GM21529 (cell line): ENCODE data around the gene USP24.

Source experiments
- ATAC-seq: cut with Tn5 transposase; IDR thresholded peaks from one replicate; pipeline ENCODE4 v1.9.1; 2021; ENCODE audit not compliant: unreplicated experiment

USP24 gene

DNA sequence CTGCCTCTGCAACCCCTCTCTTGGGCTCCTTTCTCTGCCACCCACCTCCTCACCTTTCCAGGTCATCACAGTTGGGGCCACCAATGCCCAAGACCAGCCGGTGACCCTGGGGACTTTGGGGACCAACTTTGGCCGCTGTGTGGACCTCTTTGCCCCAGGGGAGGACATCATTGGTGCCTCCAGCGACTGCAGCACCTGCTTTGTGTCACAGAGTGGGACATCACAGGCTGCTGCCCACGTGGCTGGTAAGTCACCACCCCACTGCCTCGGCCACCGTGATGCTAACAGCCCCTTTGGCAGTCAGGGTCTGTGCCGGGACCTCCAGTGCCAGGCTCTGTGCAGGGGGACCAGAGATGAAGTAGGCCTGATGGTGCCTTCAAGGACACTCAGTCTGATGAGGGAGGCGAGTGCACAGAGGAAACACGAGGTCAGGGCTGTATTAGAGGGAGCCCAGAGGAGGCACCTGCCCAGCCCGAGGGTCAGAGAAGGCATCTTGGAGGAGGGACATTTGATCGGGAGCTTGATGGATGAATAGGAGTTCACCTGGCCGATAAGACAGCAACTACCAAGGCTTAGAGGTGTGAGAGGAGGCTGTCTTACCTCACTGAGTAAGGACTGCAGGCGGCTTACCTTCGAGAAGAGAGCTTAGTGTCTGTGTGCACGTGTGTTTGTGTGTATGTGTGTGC is 157.8 kb downstream of the USP24 start:
- no peak for ATAC-seq

DNA sequence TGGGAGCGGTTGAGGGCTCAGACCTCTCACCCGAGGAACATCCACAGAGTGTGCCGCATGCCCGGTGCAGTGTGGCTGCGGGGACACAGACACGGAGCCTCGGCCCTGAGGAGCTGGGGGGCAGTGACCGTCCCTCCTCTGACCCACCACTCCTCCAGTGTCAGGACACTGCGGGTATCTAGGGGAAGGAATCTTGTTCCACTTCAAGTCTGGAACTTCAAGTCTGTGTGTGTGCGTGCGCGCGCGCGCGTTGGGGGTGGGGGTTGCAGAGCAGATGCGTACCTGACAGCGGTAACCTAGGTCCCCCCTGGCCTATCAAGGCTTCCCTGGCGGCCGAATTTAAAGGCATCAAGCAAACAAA is 158.6 kb downstream of the USP24 start:
- ATAC-seq = no peak

DNA sequence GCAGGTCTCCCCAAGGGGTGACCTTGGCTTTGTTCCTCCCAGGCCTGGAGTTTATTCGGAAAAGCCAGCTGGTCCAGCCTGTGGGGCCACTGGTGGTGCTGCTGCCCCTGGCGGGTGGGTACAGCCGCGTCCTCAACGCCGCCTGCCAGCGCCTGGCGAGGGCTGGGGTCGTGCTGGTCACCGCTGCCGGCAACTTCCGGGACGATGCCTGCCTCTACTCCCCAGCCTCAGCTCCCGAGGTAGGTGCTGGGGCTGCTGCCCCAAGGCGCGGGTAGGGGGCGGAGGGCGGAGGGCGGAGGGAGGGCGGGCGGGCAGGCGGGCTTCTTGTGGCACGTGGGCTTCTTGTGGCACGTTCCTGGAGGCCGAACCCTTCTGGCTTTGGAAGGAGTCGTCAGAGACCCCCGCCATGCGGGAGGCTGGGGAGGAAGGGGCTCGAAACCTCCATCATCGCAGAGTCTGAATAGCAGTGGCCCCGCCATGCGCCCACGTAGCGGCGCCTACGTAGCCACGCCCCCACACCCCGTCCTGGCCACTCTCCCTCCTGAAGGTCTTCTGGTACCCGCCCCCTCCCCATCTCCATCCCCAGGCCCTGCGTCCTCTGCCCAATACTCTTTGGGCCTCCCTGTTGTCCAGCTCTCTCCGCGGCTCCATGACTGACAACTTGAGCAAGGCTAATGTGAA is 159.1 kb downstream of the USP24 start:
- ATAC-seq = no peak

DNA sequence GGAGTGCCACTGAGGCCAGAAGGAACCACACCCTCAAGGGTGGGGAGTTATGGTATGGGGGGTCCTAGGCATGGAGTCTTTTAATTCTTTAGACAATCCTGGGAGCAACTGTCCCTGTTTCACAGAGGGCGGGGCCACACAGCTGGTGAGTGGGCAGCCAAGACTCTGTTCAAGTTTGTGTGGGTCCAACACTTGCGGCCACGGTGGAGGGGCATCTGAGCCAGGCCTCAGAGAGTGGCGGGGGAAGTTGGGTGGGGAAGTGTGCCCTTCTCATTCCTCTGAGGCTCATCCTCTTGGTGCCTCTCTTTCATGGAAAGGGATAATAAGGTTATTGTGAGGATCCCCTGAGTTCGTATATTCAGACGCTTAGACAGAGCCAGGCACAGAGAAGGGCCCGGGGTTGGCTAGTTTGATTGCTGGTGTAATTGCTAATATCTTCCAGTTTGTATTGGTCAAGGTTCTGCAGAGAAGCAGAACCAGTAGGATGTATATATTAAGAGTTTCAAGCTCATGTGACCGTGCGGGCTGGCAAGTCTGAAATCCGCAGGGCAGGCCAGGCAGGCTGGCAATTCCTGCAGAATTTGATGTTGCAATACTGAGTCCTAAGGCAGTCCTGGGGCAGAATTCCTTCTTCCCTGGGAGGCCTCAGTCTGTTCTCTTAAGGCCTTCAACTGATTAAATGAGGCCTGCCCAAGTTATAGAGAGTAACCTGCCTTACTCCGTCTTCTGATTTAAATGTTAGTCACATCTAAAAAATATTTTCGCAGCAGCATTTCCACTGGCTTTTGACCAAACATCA is 159.9 kb downstream of the USP24 start:
- ATAC-seq = no peak

DNA sequence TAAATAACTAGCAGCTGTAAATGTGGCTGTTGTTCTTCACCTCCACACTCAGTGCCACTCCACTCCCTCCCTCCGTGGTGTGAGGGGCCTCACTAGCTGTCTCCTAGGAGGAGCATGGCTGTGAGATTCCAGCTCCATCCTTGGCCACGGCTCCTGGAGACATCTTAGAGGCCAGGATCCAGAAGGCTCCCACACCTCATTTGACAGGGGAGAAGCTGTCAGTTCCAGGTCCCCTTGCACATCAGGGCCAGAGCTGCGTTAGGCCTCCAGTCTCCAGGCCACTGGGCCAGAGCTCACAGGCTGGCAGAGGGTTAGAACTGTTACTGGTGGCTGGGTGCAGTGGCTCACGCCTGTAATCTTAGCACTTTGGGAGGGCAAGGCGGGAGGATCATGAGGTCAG is 160.8 kb downstream of the USP24 start:
- no peak for ATAC-seq

DNA sequence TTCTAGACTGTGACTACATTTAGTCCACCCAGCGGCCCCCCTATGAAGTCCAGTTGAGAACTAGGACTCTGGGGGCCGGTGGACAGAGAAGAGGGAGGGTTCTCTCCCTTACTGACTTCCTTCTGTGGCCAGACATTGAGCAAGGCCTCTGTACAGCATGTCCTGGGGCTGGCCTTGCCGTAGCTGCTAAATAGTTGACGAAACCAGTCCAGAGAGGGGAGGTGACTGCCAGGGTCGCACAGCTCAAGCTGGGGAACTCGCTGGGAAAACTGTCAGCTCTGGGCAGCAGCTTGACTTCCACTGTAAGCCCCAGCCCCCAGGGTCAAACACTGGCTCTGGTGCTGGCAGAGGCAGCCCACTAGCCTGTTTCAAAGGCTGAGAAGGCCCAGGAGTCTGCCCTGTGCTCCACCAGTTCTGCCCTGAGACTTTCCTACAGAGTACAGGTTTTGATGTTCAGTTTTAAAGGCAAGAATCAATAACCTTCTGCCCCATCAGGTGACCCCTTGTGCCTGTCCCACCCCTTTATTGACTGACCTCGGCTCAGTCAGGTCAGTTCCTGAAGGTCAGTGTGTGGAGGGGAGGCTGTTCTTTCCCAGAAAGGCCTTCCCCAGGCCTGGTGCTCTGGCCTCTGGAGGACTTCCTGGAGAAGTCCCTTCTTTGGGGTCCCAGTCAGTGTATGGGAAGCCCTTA is 161.8 kb downstream of the USP24 start:
- no peak for ATAC-seq

DNA sequence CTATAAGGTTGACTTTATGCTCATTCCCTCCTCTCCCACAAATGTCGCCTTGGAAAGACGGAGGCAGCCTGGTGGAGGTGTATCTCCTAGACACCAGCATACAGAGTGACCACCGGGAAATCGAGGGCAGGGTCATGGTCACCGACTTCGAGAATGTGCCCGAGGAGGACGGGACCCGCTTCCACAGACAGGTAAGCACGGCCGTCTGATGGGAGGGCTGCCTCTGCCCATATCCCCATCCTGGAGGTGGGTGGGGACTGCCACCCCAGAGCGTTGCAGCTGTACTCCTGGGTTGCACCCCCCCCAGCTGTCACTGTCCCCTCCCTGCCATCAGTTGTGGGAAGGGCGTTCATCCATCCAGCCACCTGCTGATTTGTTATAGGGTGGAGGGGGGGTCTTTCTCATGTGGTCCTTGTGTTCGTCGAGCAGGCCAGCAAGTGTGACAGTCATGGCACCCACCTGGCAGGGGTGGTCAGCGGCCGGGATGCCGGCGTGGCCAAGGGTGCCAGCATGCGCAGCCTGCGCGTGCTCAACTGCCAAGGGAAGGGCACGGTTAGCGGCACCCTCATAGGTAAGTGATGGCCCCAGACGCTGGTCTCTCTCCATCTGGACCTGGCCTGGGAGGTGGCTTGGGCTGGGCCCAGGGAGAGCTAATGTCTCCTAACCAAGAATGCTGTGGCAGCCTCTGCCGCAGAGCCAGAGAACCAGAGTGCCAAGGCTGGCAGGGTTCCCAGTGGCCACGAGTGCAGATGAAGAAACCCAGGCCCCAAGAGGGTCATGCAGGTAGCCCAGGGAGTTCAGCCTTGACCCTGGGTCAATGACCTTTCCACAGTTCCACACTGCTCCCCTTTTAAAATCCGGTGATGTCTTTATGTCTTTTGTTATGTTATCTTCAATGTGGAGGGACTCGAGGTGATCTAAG is 162.7 kb downstream of the USP24 start:
- ATAC-seq = no peak

DNA sequence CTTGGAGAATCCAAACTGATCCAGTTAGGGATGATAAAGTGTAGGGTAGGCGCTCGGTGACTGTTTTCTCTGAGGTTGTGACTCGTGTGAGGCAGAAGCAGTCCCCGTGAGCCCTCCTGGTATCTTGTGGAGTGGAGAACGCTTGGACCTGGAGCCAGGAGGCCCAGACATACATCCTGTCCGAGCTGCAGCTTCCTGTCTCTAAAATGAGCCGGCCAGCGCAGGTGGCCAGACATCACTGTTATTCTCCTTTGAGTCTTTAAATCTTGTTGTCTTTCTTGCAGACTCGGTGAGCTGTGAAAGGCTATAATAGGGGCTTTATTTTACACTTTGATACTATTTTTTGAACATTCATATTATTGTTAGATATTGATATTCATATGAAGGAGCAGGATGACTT is 163.5 kb downstream of the USP24 start:
- ATAC-seq = no peak

DNA sequence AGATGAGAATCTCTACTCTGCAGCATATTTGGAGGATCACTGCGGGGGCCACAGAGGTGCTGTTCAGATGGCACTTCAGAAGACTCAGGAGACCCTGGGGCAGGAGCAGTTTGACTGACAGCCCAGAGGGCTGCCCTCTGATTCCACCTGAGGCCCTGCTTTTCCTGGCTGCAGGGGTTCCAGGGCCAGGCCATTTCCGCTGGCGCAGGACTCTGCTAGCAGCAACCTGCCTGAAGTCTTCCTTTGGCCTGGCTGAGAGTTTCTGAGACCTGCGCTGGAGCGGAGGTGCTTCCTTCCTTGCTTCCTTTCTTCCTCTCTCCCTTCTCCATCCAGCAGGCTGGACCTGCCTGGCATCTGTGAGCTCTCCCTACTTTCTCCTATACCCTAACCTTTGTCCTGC is 164.0 kb downstream of the USP24 start:
- no peak for ATAC-seq

DNA sequence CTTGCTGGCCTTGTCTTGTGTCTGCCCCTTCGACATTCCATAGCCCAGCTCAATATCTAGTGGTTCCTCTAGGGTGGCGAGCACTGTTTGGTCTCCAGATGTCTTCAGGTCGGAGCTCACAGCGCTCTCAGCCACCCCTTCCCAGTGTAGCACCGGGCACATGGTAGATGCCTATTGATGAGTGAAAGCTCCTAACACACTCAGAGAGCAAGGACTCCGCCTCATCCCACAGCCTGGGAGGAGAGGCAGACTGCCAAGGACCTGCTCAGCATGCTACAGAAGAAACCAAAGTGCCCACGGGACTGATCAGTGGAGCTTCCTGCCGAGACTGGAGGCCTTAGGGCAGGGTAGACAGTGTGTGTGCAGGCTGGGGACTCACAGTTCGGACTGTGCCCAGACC is 164.9 kb downstream of the USP24 start:
- no peak for ATAC-seq

DNA sequence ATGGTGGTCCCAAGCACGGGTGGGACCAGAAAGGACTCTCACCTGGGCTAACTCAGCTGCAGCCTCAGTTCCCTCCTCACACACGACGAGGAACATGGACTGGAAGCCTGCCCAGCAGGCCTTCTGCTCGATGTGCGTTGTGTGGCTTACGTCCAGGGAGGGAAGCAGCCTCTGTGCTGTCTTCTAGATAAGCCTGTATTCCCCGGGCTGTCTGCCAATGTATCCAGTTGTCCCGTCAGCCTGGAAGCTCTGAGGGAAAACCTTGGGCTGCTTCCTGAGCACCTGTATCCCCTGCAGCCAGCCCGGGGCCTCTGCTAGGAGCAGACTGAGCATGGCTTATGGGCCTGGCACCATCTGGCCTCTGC is 165.3 kb downstream of the USP24 start:
- no peak for ATAC-seq

DNA sequence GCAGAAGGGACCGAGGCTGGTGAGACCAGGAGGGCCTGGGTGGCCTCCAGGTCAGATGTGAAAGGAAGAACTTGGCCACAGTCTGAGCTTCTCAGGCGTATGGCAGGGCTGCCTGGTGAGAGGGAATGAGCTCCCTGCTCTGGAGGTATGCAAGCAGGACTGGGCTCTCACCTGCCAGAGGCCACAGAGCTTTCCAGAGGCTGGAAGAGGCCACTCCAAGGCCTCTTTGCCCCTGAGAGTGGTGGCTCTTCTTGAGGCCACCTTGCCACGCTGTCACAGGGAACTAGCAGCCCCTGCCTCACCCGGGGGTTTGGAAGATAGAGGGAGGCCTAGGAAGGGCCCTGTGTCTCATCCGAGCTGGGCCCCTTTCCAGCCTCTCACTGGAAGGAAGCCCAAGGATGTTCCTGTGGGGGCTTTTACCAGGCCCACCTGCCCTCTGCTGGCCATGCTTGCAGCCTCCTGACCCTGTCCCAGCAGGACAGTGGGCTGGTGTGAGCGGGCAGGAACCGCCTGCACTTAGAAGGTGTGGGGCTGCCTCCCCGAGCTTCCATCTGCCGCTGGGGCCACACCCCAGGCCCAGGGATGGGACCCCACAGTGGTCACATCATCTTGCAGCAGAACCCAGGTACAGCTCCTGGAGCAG is 165.8 kb downstream of the USP24 start:
- ATAC-seq = no peak

DNA sequence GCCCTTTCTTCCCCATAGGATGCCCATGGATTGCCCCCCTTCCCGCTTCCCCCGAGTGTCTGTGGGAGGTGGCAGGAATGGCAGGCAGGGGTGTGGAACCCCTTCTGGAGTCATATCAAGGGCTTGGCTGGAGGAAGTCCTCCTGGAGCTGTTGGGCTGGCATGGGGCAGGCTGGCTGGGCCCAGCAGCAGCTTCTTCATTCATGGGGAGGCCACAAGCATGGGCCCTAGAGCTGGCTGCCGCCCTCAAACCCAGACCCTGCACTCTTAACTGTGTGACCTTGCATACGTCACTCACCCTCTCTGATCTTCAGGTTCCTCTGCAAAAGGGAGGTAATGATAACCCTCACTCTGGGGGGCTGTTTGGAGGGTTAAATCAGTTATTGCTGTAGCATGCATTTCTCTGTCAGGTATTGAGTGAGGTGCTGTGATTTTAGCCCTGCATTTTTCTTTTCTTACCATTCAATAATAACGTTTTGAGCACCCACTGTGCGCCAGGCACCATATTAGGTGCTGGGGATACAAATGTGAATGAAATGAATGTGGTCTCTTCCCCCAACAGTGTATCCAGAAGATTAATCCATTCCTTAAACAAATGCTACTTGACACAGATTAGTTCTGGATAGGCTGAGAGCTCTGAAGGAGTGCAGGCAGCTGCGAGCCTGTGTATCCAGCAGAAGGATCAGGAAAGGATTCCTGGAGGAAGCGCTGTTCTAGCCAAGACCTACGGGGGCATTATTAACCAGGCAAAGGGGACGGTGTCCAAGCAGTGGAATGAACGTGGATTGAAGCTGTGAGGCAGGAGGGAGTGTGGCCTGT is 166.5 kb downstream of the USP24 start:
- ATAC-seq = no peak

DNA sequence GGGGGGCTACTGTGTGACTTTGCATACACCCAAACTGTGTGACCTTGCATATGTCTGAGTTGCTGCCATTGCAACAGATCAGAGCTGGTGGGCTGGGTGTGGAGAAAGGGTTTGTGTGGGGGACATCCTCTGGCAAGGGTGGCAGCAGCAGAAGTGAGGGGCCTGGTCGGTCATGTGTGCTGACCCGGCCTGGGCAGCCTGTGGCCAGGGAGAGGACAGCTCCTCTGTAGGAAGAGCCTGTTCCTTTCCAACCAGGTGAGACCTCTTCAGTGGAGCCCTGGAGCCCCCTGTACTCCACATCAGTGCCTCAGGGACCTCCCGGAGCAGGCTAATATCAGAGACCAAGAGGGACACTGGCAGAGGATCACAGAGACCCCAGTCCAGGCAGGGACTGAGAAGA is 167.6 kb downstream of the USP24 start:
- no peak for ATAC-seq

DNA sequence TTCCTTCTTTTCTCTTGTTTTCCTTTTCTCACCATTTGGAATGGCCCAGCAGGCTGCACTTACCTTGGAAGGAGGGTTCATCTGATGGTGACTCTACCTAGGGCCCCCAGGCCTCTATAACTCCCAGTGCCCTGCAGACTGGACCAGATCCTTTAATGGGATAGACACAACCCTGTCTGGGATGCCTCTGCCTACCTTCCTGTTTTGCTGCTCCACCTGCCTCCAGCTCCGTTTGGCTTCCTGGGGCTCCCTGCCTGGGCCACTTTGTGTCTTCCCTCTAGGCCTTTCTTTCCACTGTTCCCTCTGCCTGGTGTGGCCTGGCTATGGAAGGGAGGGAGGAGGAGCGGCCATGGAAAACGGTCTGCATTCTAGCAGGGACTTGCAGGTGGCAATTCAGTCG is 168.3 kb downstream of the USP24 start:
- ATAC-seq = no peak

DNA sequence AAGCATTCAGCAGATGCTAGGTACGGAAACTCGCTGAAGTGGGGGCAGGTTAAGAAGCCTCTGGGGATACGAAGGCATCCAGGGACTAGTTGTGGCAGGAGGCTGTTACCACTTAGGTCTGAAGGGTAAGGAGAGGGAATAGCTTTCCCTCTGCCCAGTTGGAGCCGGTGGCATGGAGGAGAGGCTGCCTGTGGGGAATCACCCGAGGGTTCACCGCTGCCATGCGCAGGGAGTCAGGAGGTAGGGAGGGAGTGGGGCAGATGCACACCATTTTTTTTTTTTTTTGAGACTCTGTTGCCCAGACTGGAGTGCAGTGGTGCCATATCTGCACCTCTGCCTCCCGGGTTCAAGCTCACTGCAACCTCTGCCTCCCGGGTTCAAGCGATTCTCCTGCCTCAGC is 169.7 kb downstream of the USP24 start:
- no peak for ATAC-seq

DNA sequence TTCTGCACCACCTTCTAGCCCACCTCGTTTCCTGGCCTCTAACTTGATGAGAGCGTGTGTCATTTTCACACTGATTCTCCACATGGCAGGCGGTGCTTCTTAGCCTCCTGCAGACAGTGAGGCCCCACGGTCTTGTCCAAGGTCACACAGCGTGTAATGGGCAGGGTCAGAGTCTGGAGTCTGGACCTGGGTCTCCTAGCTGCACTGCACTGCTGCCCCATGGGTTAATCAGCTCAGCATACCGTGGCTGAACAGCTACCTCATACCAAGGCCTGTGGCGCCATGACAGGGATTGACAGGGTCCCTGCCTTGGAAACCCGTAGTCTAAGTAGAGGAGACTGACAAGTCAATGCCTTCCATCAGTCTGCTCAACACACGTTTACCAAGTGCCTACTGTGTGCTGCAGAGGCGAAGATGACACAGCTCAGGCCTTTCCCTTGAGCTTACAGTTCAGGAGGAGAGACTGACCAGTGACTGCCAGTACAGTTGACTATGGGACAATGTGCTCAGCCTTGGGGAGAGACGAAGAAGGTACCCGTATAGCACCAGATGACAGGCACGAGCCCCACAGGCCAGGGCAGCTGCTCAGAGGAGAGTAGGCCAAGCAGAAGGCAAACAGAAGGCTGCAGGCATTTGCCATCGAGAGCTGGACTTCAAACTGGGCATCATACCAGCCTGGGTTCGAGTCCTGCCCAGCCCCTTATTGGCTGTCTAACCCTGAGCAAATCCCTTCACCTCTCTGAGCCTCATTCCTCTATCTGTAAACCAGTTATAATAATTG is 170.4 kb downstream of the USP24 start:
- ATAC-seq = no peak

DNA sequence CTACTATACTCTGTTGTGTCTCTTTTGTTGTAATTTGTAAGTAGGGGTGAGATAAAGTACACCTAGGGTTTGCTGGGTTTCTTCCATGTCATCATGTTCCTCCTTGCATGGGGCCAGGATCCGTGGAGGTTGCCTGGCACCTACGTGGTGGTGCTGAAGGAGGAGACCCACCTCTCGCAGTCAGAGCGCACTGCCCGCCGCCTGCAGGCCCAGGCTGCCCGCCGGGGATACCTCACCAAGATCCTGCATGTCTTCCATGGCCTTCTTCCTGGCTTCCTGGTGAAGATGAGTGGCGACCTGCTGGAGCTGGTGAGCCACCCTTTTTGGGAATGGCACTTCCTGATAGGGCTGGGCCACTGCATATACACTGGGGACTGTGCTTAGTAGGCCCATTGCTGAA is 171.4 kb downstream of the USP24 start:
- no peak for ATAC-seq

DNA sequence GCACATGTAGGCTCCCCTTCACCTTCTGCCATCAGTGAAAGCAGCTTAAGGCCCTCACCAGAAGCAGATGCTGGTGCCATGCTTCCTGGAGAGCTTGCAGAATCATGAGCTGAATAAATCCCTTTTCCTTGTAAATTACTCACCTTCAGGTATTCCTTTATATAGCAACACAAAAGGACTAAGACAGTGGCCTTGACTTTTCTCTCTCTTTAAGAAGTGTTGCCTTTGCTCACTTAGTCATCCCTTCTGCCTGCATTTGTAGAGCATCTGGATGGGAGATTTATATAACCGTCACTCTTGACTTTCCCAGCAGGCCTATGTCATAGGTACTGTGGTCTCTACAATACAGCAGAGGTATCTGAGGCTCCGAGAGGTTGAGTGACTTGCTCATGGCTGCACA is 172.2 kb downstream of the USP24 start:
- no peak for ATAC-seq
